A549 (cell line): ENCODE measurements around the gene TMEM121. TPM values are rescaled to one million over a fixed set of nuclear protein-coding genes. Genes with fewer than 3 reads are reported as not detected.

Experiments used
- ATAC-seq, 2 experiments: fragments of 200-7000 bp in 1 of 2; fragments of >200 bp in 1 of 2; cut with Nextera tagmentation in 1 of 2; cut with Tn5 transposase in 1 of 2; 3 replicates each; pipeline versions ENCODE4 v1.8.0 to v1.9.1; 2018 to 2020; ENCODE audit warnings: mild to moderate bottlenecking in 1 of 2, moderate library complexity in 1 of 2
- CTCF ChIA-PET: fragments of 300-600 bp; sonication (Branson Sonifier 250); formaldehyde crosslinking; extraction: SDS; loops from one replicate; lab custom pipeline; 2021; ENCODE audit warnings: antibody characterized with exemption, inconsistent platforms; lab: Yijun Ruan, JAX
- POLR2A ChIA-PET: fragments of 350-600 bp; formaldehyde crosslinking; extraction: SDS; loops from one replicate; lab custom pipeline; 2021; ENCODE audit warnings: antibody characterized with exemption, inconsistent platforms; lab: Yijun Ruan, JAX
- DNase-seq, 2 experiments: peaks; one replicate each; pipeline versions ENCODE4 v3.0.0 to v3.0.0-alpha.2; 2011 to 2016; ENCODE audit warnings: low read depth in 1 of 2, low spot score in 1 of 2
- FAIRE-seq: peaks from 2 replicates; lab custom pipeline; 2011; peaks lifted over from hg19 to GRCh38; lab: Jason Lieb, UNC
- H3K27ac ChIP-seq, 2 experiments: fragments of >200 bp; sonication (Bioruptor Twin); formaldehyde crosslinking; 3 replicates each; pipeline ENCODE4 v1.5.1; 2016 to 2017
- H3K4me1 ChIP-seq: fragments of >200 bp; sonication (Bioruptor Twin); formaldehyde crosslinking; 3 replicates; pipeline ENCODE4 v1.6.1; 2016
- H3K4me2 ChIP-seq: fragments of >200 bp; sonication (Bioruptor Twin); formaldehyde crosslinking; 3 replicates; pipeline ENCODE4 v1.6.1; 2016
- H3K4me3 ChIP-seq: fragments of >200 bp; sonication (Bioruptor Twin); formaldehyde crosslinking; 3 replicates; pipeline ENCODE4 v1.5.1; 2016
- H3K9me3 ChIP-seq: fragments of >200 bp; sonication (Bioruptor Twin); formaldehyde crosslinking; 3 replicates; pipeline ENCODE4 v1.6.1; 2016
- BHLHE40 ChIP-seq: IDR thresholded peaks from 2 replicates; pipeline ENCODE4 v1.6.1; 2012; ENCODE audit warnings: low read depth, low read length, inconsistent platforms
- CBX2 ChIP-seq: fragments of 200-600 bp; sonication (generic); IDR thresholded peaks from 2 replicates; pipeline ENCODE4 v1.6.1; 2016; ENCODE audit warnings: low read depth, mild to moderate bottlenecking, borderline replicate concordance
- CEBPB ChIP-seq, 2 experiments: fragments of >200 bp in 1 of 2; sonication (Bioruptor Twin) in 1 of 2; formaldehyde crosslinking in 1 of 2; IDR thresholded peaks; 2 replicates each; pipeline ENCODE4 v1.6.1; 2012 to 2016
- CHD2 ChIP-seq: fragments of 150-350 bp; IDR thresholded peaks from 2 replicates; pipeline ENCODE4 v1.6.1; 2014; ENCODE audit warnings: low read length; ENCODE audit not compliant: partially characterized antibody
- CTCF ChIP-seq: fragments of >200 bp; sonication (Bioruptor Twin); formaldehyde crosslinking; IDR thresholded peaks from 3 replicates; pipeline ENCODE4 v1.5.1; 2016
- EHMT2 ChIP-seq: fragments of 200-600 bp; sonication (generic); IDR thresholded peaks from 2 replicates; pipeline ENCODE4 v1.6.1; 2016; ENCODE audit warnings: antibody characterized with exemption, low read depth, mild to moderate bottlenecking, moderate library complexity
- FOSB ChIP-seq: fragments of 250-450 bp; sonication (Bioruptor Pico); IDR thresholded peaks from 2 replicates; pipeline ENCODE4 v1.5.0; 2020; ENCODE audit warnings: mild to moderate bottlenecking, moderate library complexity
- FOSL2 ChIP-seq, 2 experiments: fragments of 450-650 bp in 1 of 2; fragments of >200 bp in 1 of 2; sonication (Bioruptor Twin) in 1 of 2; formaldehyde crosslinking; IDR thresholded peaks; 2 replicates each; pipeline versions ENCODE4 v1.5.0 to v1.6.1; 2016 to 2020; ENCODE audit warnings: mild to moderate bottlenecking in 1 of 2, moderate library complexity in 1 of 2
- FOXS1 ChIP-seq: fragments of 250-450 bp; sonication (Bioruptor Pico); IDR thresholded peaks from 2 replicates; pipeline ENCODE4 v1.5.0; 2020; ENCODE audit warnings: mild to moderate bottlenecking, moderate library complexity
- HOXA7 ChIP-seq: fragments of 250-450 bp; sonication (Bioruptor Pico); IDR thresholded peaks from 2 replicates; pipeline ENCODE4 v1.5.0; 2020; ENCODE audit warnings: mild to moderate bottlenecking, moderate library complexity
- HOXB13 ChIP-seq: fragments of 250-450 bp; sonication (Bioruptor Pico); IDR thresholded peaks from 2 replicates; pipeline ENCODE4 v1.5.0; 2020; ENCODE audit warnings: low read depth, mild to moderate bottlenecking, moderate library complexity
- JUNB ChIP-seq: fragments of >200 bp; sonication (Bioruptor Twin); formaldehyde crosslinking; IDR thresholded peaks from 2 replicates; pipeline ENCODE4 v1.6.1; 2016
- KDM5A ChIP-seq: fragments of 200-600 bp; sonication (generic); IDR thresholded peaks from 2 replicates; pipeline ENCODE4 v1.6.1; 2016; ENCODE audit warnings: antibody characterized with exemption, mild to moderate bottlenecking
- MAX ChIP-seq: IDR thresholded peaks from 2 replicates; pipeline ENCODE4 v1.6.1; 2012
- MAZ ChIP-seq: fragments of 150-350 bp; IDR thresholded peaks from 2 replicates; pipeline ENCODE4 v1.6.1; 2014; ENCODE audit warnings: antibody characterized with exemption, low read depth, low read length, borderline replicate concordance
- NFE2L2 ChIP-seq: fragments of 150-350 bp; conservative IDR thresholded peaks from 2 replicates; pipeline ENCODE4 v1.6.1; 2014; ENCODE audit warnings: low read length
- NPAS2 ChIP-seq: fragments of 250-450 bp; sonication (Bioruptor Pico); IDR thresholded peaks from 2 replicates; pipeline ENCODE4 v1.8.0; 2022; ENCODE audit warnings: mild to moderate bottlenecking, moderate library complexity, borderline replicate concordance
- NR3C1 ChIP-seq: fragments of >200 bp; sonication (Bioruptor Twin); formaldehyde crosslinking; IDR thresholded peaks from 3 replicates; pipeline ENCODE4 v1.6.1; 2017
- PHF8 ChIP-seq: fragments of 200-600 bp; sonication (generic); IDR thresholded peaks from 2 replicates; pipeline ENCODE4 v1.6.1; 2016; ENCODE audit warnings: low read depth, mild to moderate bottlenecking, antibody characterized with exemption, moderate library complexity, borderline replicate concordance
- POLR2A ChIP-seq: IDR thresholded peaks from 2 replicates; pipeline ENCODE4 v1.6.1; 2012; ENCODE audit warnings: mild to moderate bottlenecking, low read length
- RFX5 ChIP-seq: fragments of 450-650 bp; IDR thresholded peaks from 2 replicates; pipeline ENCODE4 v1.7.1; 2014; ENCODE audit warnings: antibody characterized with exemption, mild to moderate bottlenecking, moderate library complexity
- RNF2 ChIP-seq: fragments of 200-600 bp; sonication (generic); IDR thresholded peaks from 2 replicates; pipeline ENCODE4 v1.6.1; 2016; ENCODE audit warnings: low read depth, mild to moderate bottlenecking, antibody characterized with exemption, moderate library complexity, borderline replicate concordance
- SMC3 ChIP-seq: fragments of >200 bp; sonication (Bioruptor Twin); formaldehyde crosslinking; IDR thresholded peaks from 3 replicates; pipeline ENCODE4 v1.6.1; 2018; ENCODE audit warnings: inconsistent platforms
- TP53 ChIP-seq: fragments of 250-450 bp; sonication (Bioruptor Pico); IDR thresholded peaks from 2 replicates; pipeline ENCODE4 v1.5.0; 2021; ENCODE audit warnings: mild to moderate bottlenecking, moderate library complexity
- ZC3H11A ChIP-seq: fragments of 450-650 bp; IDR thresholded peaks from 2 replicates; pipeline ENCODE4 v1.6.1; 2014; ENCODE audit warnings: antibody characterized with exemption, mild to moderate bottlenecking
- ZNF302 ChIP-seq: fragments of 250-450 bp; sonication (Bioruptor Pico); IDR thresholded peaks from 2 replicates; pipeline ENCODE4 v1.9.0; 2021; ENCODE audit warnings: inconsistent platforms, mild to moderate bottlenecking, moderate library complexity
- ZSCAN20 ChIP-seq: fragments of 250-450 bp; sonication (Bioruptor Pico); IDR thresholded peaks from 2 replicates; pipeline ENCODE4 v1.8.0; 2022; ENCODE audit warnings: mild to moderate bottlenecking, moderate library complexity
- WGBS: methylation state at CpG from one replicate; pipeline ENCODE4 v1.1.6; 2017; ENCODE audit errors: missing lambda C conversion rate; 5-methylcytosine and 5-hydroxymethylcytosine counted together
- polyA minus RNA-seq: library from RNA; depleted of rRNA, polyadenylated mRNA; stranded (reverse); fragments of >200 nt; gene quantifications from 2 replicates; pipeline ENCODE4 v1.2.3, GENCODE V29; 2011; rRNA and poly(A)+ RNA removed
- polyA plus RNA-seq, 4 experiments: library from polyadenylated mRNA; depleted of rRNA in 3 of 4; stranded (reverse); fragments of >200 nt; fragmentation: RNase III in 1 of 4; extraction: RNeasy Plus Mini Kit Qiagen cat#74134 plus additional on column Dnase treatment in 1 of 4; gene quantifications; 2 replicates in 3 of 4; 3 replicates in 1 of 4; pipeline ENCODE4 v1.2.3, GENCODE V29; 2011 to 2017
- TF ChIP-seq, protein P1 (sequence below): IDR thresholded peaks from 2 replicates; pipeline ENCODE4 v1.6.1; 2012
- TF ChIP-seq, protein P2 (sequence below): IDR thresholded peaks from 2 replicates; pipeline ENCODE4 v1.6.1; 2012; ENCODE audit warnings: low read depth, borderline replicate concordance

TMEM121 gene
- polyA plus RNA-seq (2011; rRNA removed) = 2.3 and 2.4 TPM in 2 replicates
- polyA plus RNA-seq (2012; cell fraction: cytosol; rRNA removed) = 9.5 and 17.3 TPM in 2 replicates
- polyA plus RNA-seq (2012; cell fraction: nucleus; rRNA removed) = 10.8 and 20.0 TPM in 2 replicates
- polyA plus RNA-seq (2017; fragmentation: RNase III; extraction: RNeasy Plus Mini Kit Qiagen cat#74134 plus additional on column Dnase treatment) = 4.3 to 5.7 TPM (median 5.6 TPM) in 3 replicates
- 0.74 and 1.4 TPM in 2 replicates for polyA minus RNA-seq

DNA sequence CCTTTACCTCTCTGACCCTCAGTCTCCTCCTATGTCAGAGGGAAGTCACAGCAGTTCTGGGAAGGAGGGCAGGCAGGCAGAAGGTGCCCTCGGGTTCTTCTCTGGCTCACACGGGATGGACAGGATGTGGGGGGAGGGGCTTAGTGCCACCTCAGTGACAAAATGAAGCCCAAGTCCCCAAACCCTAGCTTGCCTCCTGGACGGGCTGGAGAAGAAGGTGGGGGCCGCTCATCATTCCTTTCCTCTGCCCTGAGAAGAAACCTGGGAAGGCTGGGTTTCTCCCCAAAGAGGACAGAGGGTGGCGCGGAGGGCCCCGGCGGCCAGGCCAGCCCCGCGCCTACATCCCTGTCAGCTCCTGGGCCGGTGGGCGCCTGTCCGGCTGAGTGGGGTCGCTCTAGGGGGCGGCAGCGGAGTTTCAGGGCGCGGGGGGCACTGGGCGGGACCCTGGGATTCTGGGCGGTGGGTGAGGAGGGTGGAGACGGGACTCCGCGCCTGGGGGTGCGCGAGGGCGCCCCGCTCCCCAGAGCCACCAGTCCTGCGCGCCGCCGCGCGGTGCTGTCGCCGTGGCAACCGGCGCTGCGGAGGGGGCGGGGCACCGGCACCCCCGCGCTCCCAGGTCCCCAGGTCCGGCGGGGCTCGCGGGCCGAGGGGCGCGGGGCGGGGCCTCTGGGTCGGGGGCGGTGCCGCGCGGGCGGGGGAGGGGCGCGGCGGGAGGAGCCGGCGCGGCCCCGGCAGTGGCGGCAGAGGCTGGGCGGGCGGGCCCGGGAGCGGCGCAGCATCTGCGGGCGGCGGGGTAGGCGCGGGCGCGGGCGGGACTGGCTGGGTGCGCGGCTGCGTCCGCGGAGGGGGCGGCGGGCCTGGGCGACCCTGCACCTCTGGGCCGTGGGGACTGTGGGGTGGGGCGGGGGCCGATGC lies at the start of gene TMEM121:
Gene TMEM121, plus strand, starts transcription at position 723 of the 915 bp plus-strand sequence. CDS start 2,252 bp downstream, outside the sequence.
- peak; percentile 46 to 47 for DNase-seq
- H3K4me1 ChIP-seq = peaks cover 21% of the 10 kb centered on the region
- TF ChIP-seq TP53 (CRISPR knock-in tag) (no peak), RFX5 (no peak), RNF2 (no peak), ZC3H11A (no peak), NR3C1 (no peak), HOXB13 (no peak), FOXS1 (CRISPR knock-in tag) (no peak), CBX2 (no peak), FOSB (CRISPR knock-in tag) (no peak), NPAS2 (CRISPR knock-in tag) (no peak), MAZ (no peak), NFE2L2 (no peak), CEBPB (IDR thresholded peaks at IDR 0.05) (no peak), FOSL2 (IDR thresholded peaks at IDR 0.05) (no peak), FOSL2 (CRISPR knock-in tag; IDR thresholded peaks at IDR 0.05) (no peak), SMC3 (no peak), ZSCAN20 (CRISPR knock-in tag) (no peak), CHD2 (no peak), CTCF (no peak)
- TF ChIP-seq, protein P1, sequence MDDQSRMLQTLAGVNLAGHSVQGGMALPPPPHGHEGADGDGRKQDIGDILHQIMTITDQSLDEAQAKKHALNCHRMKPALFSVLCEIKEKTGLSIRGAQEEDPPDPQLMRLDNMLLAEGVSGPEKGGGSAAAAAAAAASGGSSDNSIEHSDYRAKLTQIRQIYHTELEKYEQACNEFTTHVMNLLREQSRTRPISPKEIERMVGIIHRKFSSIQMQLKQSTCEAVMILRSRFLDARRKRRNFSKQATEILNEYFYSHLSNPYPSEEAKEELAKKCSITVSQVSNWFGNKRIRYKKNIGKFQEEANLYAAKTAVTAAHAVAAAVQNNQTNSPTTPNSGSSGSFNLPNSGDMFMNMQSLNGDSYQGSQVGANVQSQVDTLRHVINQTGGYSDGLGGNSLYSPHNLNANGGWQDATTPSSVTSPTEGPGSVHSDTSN = no peak
- FAIRE-seq = no peak
- H3K9me3 ChIP-seq = no peaks in the 10 kb centered on the region
- 3% methylated on average over 7 of the region's 88 CpGs for WGBS
- POLR2A ChIA-PET = no interaction called here
- peak; percentile 46 to 55 for ATAC-seq
- peak within 1 kb of the TSS; percentile 71 for H3K4me3 ChIP-seq
- CTCF ChIA-PET = interaction anchor here (1.5 to 2.1 kb wide), 3 partner anchors 12 to 45 kb away, joined by 4 to 7 read pairs (median 6); no protein-coding TSS in a partner anchor
- H3K4me2 ChIP-seq = peak within 1 kb of the TSS; percentile 99
- H3K27ac ChIP-seq = peak within 1 kb of the TSS; percentile 72 to 92

GRCh38 chr14:105476831-105477659 lies 49.3 kb upstream of the TMEM121 start:
- POLR2A ChIA-PET = no interaction called here
- peak overlapping the region; percentile 99; the same call in 2 of the 3 replicates for H3K4me2 ChIP-seq
- WGBS = 87% methylated on average over 9 of the region's 16 CpGs
- ATAC-seq = no peak
- H3K4me1 ChIP-seq = peaks cover 74% of the 10 kb centered on the region
- CTCF ChIA-PET = interaction anchor here (1.3 to 8.1 kb wide), 2 partner anchors 9 to 12 kb away, joined by 4 to 132 read pairs; partner anchors contain the start of gene TEDC1
- TF ChIP-seq EHMT2 (no peak), NFE2L2 (no peak), ZNF302 (CRISPR knock-in tag) (no peak), CEBPB (IDR thresholded peaks at IDR 0.05) (no peak), FOSB (CRISPR knock-in tag) (no peak), NR3C1 (no peak), HOXA7 (CRISPR knock-in tag) (no peak), POLR2A (no peak), FOSL2 (IDR thresholded peaks at IDR 0.05) (no peak), FOSL2 (CRISPR knock-in tag; IDR thresholded peaks at IDR 0.05) (no peak), FOXS1 (CRISPR knock-in tag) (no peak), BHLHE40 (no peak), JUNB (no peak), PHF8 (no peak), KDM5A (no peak), MAX (no peak)
- TF ChIP-seq, protein P2, sequence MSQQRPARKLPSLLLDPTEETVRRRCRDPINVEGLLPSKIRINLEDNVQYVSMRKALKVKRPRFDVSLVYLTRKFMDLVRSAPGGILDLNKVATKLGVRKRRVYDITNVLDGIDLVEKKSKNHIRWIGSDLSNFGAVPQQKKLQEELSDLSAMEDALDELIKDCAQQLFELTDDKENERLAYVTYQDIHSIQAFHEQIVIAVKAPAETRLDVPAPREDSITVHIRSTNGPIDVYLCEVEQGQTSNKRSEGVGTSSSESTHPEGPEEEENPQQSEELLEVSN = no peak
- H3K27ac ChIP-seq = peak overlapping the region in 1 of 2 experiments; percentile 97; a peak in 3 of 6 replicates
- H3K9me3 ChIP-seq = no peaks in the 10 kb centered on the region
- H3K4me3 ChIP-seq = no peak overlapping the region
- no peak for DNase-seq
- FAIRE-seq = no peak
